Neural progenitor cell (in vitro differentiated cells): ENCODE results near the gene PNMA8A.

Experiments used
- CTCF ChIP-seq: fragments of 200-600 bp; sonication (generic); IDR thresholded peaks from 2 replicates; pipeline ENCODE4 v1.5.1; 2017; ENCODE audit warnings: antibody characterized with exemption, mild to moderate bottlenecking
- EZH2 ChIP-seq: fragments of 200-600 bp; sonication (generic); IDR thresholded peaks from 2 replicates; pipeline ENCODE4 v1.6.1; 2017; ENCODE audit warnings: antibody characterized with exemption, mild to moderate bottlenecking, moderate library complexity
- EZH2phosphoT487 ChIP-seq: fragments of 200-600 bp; sonication (generic); IDR thresholded peaks from 2 replicates; pipeline ENCODE4 v1.6.1; 2017; ENCODE audit warnings: antibody characterized with exemption

- no peak for TF ChIP-seq CTCF
- no peak for TF ChIP-seq EZH2phosphoT487
- TF ChIP-seq EZH2 = no peak
These were observed 22.1 kb downstream of the PNMA8A start for GRCh38 chr19:46449228-46449627.
